Naive thymus-derived CD4-positive, alpha-beta T cell (primary cell): ENCODE results near the gene MKNK2. TPM values are rescaled to one million over a fixed set of nuclear protein-coding genes. Genes with fewer than 3 reads are reported as not detected.
A peak's percentile ranks its signal among the peaks of the same experiment; 100 is the strongest.

ENCODE experiments used
- ATAC-seq: fragments of 150-1000 bp; cut with Tn5 transposase; 2 replicates; pipeline ENCODE4 v1.10.0; 2021; ENCODE audit warnings: mild to moderate bottlenecking, moderate library complexity
- CTCF ChIA-PET: fragments of 350-600 bp; sonication (Branson Sonifier 250); formaldehyde crosslinking; loops from one replicate; lab custom pipeline; 2021; ENCODE audit warnings: antibody characterized with exemption; lab: Charles Lee
- POLR2A ChIA-PET: fragments of 350-600 bp; sonication (Branson Sonifier 250); formaldehyde crosslinking; loops from one replicate; lab custom pipeline; 2021; ENCODE audit warnings: antibody characterized with exemption, inconsistent platforms; lab: Charles Lee
- DNase-seq, 9 donors: peaks; one replicate each; pipeline versions ENCODE4 v3.0.0 to v3.0.0-alpha.2; 2020 to 2022; ENCODE audit warnings: mixed read lengths in 1 of 9
- H3K27ac ChIP-seq: one replicate; pipeline ENCODE4 v1.7.0; 2013; ENCODE audit warnings: mild to moderate bottlenecking, low read depth, low read length, moderate library complexity
- H3K27me3 ChIP-seq, 2 donors: one replicate each; pipeline ENCODE4 v1.7.0; 2013; ENCODE audit warnings: low read length in 2 of 2, mild to moderate bottlenecking in 2 of 2, moderate library complexity in 2 of 2; ENCODE audit not compliant: control insufficient read depth in 2 of 2, insufficient read depth in 2 of 2
- H3K36me3 ChIP-seq, 3 experiments: 1 replicate in 2 of 3; 2 replicates in 1 of 3; pipeline ENCODE4 v1.7.0; 2013; ENCODE audit warnings: low read length in 3 of 3, mild to moderate bottlenecking in 3 of 3, moderate library complexity in 1 of 3; ENCODE audit not compliant: insufficient read depth in 3 of 3, control insufficient read depth in 2 of 3
- H3K4me1 ChIP-seq, 2 donors: one replicate each; pipeline ENCODE4 v1.7.0; 2013; ENCODE audit warnings: low read length in 2 of 2, mild to moderate bottlenecking in 2 of 2, moderate library complexity in 1 of 2; ENCODE audit not compliant: control insufficient read depth in 2 of 2, insufficient read depth in 2 of 2
- H3K4me3 ChIP-seq: 2 replicates; pipeline ENCODE4 v1.7.0; 2013; ENCODE audit warnings: mild to moderate bottlenecking, low read length
- H3K9me3 ChIP-seq, 3 experiments: 1 replicate in 2 of 3; 2 replicates in 1 of 3; pipeline ENCODE4 v1.7.0; 2013; ENCODE audit warnings: low read length in 3 of 3; ENCODE audit not compliant: control insufficient read depth in 2 of 3
- H3K27ac Mint-ChIP-seq, 9 donors: one replicate each; pipeline ENCODE4 v1.8.0; 2020 to 2022; ENCODE audit warnings: mixed read lengths in 9 of 9, mild to moderate bottlenecking in 8 of 9, moderate library complexity in 5 of 9, inconsistent platforms in 2 of 9
- H3K27me3 Mint-ChIP-seq, 5 donors: one replicate each; pipeline ENCODE4 v1.8.0; 2021 to 2022; ENCODE audit warnings: mixed read lengths in 5 of 5, mild to moderate bottlenecking in 1 of 5
- H3K36me3 Mint-ChIP-seq, 5 donors: one replicate each; pipeline ENCODE4 v1.8.0; 2020 to 2022; ENCODE audit warnings: mixed read lengths in 5 of 5, mild to moderate bottlenecking in 3 of 5, inconsistent platforms in 1 of 5
- H3K4me1 Mint-ChIP-seq, 7 donors: one replicate each; pipeline ENCODE4 v1.8.0; 2020 to 2022; ENCODE audit warnings: mixed read lengths in 7 of 7, mild to moderate bottlenecking in 3 of 7, inconsistent platforms in 1 of 7
- H3K4me3 Mint-ChIP-seq, 10 donors: one replicate each; pipeline ENCODE4 v1.8.0; 2020 to 2022; ENCODE audit warnings: mild to moderate bottlenecking in 10 of 10, mixed read lengths in 10 of 10, moderate library complexity in 6 of 10, inconsistent platforms in 2 of 10
- H3K9me3 Mint-ChIP-seq, 11 donors: one replicate each; pipeline ENCODE4 v1.8.0; 2020 to 2022; ENCODE audit warnings: mixed read lengths in 11 of 11, mild to moderate bottlenecking in 4 of 11, inconsistent platforms in 1 of 11, moderate library complexity in 1 of 11
- intact Hi-C, 2 donors: fragments of 100-400 bp; cut with micrococcal nuclease; formaldehyde crosslinking; loops; one replicate each; pipeline ENCODE4 v1.15.1; 2023
- polyA plus RNA-seq, 2 donors: library from polyadenylated mRNA; unstranded; fragments of 300-500 nt; fragmentation: Illumina TruSeq; gene quantifications; one replicate each; pipeline ENCODE4 v1.2.3, GENCODE V29; 2021
- total RNA-seq, 6 experiments: library from RNA in 5 of 6; stranded (reverse) in 5 of 6; gene quantifications; 1 replicate in 5 of 6; 2 replicates in 1 of 6; pipeline ENCODE4 v1.2.3 and lab custom pipeline; 2021 to 2026

MKNK2 gene
- total and polyA plus RNA-seq, 7 experiments from 2014 or later = 28.8 to 347 (median 200) TPM

- Histone ChIP-seq H3K36me3 (peaks cover 0 to 38% (median 10%) of the 10 kb centered on the region in 3 experiments), H3K27ac (peak overlapping the region; percentile 99), H3K27me3 (no peaks in the 10 kb centered on the region), H3K4me3 (peak overlapping the region; percentile 98), H3K4me1 (peaks cover 48 to 51% of the 10 kb centered on the region in 2 donors), H3K9me3 (no peaks in the 10 kb centered on the region)
- Mint-ChIP-seq H3K27ac (peak overlapping the region; percentile 92 to 99 (median 96)), H3K4me1 (peaks cover 41 to 66% (median 53%) of the 10 kb centered on the region in 7 donors), H3K4me3 (peak overlapping the region; percentile 87 to 99 (median 95)), H3K27me3 (peaks cover 0 to 2% (median 0%) of the 10 kb centered on the region in 5 donors), H3K9me3 (peaks cover 0 to 11% (median 0%) of the 10 kb centered on the region in 11 donors), H3K36me3 (peaks cover 4 to 55% (median 13%) of the 10 kb centered on the region in 5 donors)
- ChIA-PET POLR2A (interaction anchor here (0.6 to 6.1 kb wide), 11 partner anchors 9 to 331 kb away, joined by 3 to 125 read pairs (median 5); partner anchors contain the start of genes MKNK2 and MOB3A), CTCF (interaction anchor here (1.0 to 1.6 kb wide), 2 partner anchors 10 to 16 kb away, joined by 3 to 4 read pairs; no protein-coding TSS in a partner anchor)
- ATAC-seq = peak; percentile 55
- peak in 7 of 9 donors; percentile 58 to 65 (median 60) for DNase-seq
- intact Hi-C loops = loop anchor here in 1 of 2 donors (2.0 kb wide), 1 partner anchor 31 kb away; the partner anchor contains the start of gene MKNK2
Observed at GRCh38 chr19:2081873-2082810, 31.1 kb upstream of the MKNK2 start.

DNA sequence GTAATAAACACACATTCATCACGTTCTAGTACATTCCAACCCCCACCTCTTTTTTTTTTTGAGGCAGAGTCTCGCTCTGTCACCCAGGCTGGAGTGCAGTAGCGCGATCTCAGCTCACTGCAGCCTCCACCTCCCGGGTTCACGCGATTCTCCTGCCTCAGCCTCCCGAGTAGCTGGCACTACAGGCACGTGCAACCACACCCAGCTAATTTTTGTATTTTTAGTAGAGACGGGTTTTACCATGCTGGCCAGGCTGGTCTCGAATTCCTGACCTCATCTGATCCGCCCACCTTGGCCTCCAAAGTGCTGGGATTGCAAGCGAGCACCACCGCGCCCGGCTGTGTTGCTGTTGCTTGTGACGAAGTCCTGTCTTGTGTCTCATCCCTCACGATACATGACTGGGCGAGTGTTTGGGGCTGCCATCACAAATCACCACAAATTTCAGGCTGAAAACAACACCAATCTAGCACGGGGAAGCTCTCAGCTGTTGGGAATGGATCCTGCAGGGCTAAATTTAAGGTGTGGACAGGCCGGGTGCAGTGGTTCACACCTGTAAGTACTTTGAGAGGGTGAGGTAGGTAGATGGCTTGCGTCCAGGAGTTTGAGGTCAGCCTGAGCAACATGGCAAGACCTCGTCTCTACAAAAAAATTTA is 29.4 kb upstream of the MKNK2 start:
- H3K36me3 ChIP-seq = peaks cover 0 to 55% (median 21%) of the 10 kb centered on the region in 3 experiments
- H3K27me3 ChIP-seq = no peaks in the 10 kb centered on the region
- Mint-ChIP-seq H3K27ac (peak overlapping the region; percentile 80 to 99 (median 95)), H3K36me3 (peaks cover 4 to 50% (median 13%) of the 10 kb centered on the region in 5 donors), H3K9me3 (peaks cover 0 to 10% (median 0%) of the 10 kb centered on the region in 11 donors), H3K4me1 (peaks cover 32 to 55% (median 44%) of the 10 kb centered on the region in 7 donors), H3K27me3 (peaks cover 0 to 2% (median 0%) of the 10 kb centered on the region in 5 donors), H3K4me3 (peak overlapping the region; percentile 68 to 99 (median 94))
- H3K4me3 ChIP-seq = peak overlapping the region; percentile 46
- DNase-seq (no peak), ATAC-seq (no peak)
- H3K9me3 ChIP-seq = no peaks in the 10 kb centered on the region
- peak overlapping the region; percentile 99 for H3K27ac ChIP-seq
- ChIA-PET CTCF (interaction anchor here (0.9 to 1.0 kb wide), 2 partner anchors 13 to 86 kb away, joined by 3 to 5 read pairs; no protein-coding TSS in a partner anchor), POLR2A (interaction anchor here (0.9 to 1.5 kb wide), 8 partner anchors 10 to 38 kb away, joined by 3 to 7 read pairs (median 5); no protein-coding TSS in a partner anchor)
- intact Hi-C loops = no loop called here
- H3K4me1 ChIP-seq = peaks cover 32 to 38% of the 10 kb centered on the region in 2 donors

DNA sequence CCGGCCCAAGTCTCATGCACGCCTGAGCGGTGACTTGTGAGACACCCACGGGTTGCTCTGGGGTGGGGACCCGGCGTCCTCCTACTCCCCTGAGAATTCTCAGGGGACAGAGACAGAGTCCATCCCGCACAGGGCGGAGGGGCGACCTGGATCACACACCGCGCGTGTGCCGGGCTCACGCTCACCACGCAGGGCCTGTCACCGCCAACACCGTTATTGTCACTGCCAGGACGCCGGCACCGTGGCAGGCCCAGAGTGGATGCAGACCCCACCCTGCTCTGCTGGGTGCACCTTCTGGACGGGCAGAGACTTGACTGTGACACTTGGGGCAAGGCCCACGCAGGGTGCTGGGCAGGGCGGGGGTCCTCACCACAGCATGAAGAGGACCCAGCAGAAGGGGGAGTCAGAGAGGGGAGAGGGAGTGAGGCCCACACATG is 28.8 kb upstream of the MKNK2 start:
- peaks cover 29 to 51% (median 39%) of the 10 kb centered on the region in 7 donors for H3K4me1 Mint-ChIP-seq
- H3K36me3 ChIP-seq = peaks cover 0 to 58% (median 24%) of the 10 kb centered on the region in 3 experiments
- no peak overlapping the region for H3K4me3 ChIP-seq
- H3K4me3 Mint-ChIP-seq = peak overlapping the region; percentile 68 to 99 (median 94)
- intact Hi-C loops = no loop called here
- no peak for ATAC-seq
- peaks cover 32 to 37% of the 10 kb centered on the region in 2 donors for H3K4me1 ChIP-seq
- H3K27ac ChIP-seq = peak overlapping the region; percentile 99
- ChIA-PET CTCF (no interaction called here), POLR2A (interaction anchor here (1.1 to 1.5 kb wide), 6 partner anchors 12 to 38 kb away, joined by 3 to 7 read pairs (median 4); no protein-coding TSS in a partner anchor)
- peaks cover 0 to 46% (median 13%) of the 10 kb centered on the region in 5 donors for H3K36me3 Mint-ChIP-seq
- H3K27me3 Mint-ChIP-seq = no peaks in the 10 kb centered on the region
- H3K27me3 ChIP-seq = no peaks in the 10 kb centered on the region
- no peak for DNase-seq
- H3K27ac Mint-ChIP-seq = peak overlapping the region; percentile 80 to 99 (median 95)
- no peaks in the 10 kb centered on the region for H3K9me3 ChIP-seq
- peaks cover 0 to 6% (median 0%) of the 10 kb centered on the region in 11 donors for H3K9me3 Mint-ChIP-seq

DNA sequence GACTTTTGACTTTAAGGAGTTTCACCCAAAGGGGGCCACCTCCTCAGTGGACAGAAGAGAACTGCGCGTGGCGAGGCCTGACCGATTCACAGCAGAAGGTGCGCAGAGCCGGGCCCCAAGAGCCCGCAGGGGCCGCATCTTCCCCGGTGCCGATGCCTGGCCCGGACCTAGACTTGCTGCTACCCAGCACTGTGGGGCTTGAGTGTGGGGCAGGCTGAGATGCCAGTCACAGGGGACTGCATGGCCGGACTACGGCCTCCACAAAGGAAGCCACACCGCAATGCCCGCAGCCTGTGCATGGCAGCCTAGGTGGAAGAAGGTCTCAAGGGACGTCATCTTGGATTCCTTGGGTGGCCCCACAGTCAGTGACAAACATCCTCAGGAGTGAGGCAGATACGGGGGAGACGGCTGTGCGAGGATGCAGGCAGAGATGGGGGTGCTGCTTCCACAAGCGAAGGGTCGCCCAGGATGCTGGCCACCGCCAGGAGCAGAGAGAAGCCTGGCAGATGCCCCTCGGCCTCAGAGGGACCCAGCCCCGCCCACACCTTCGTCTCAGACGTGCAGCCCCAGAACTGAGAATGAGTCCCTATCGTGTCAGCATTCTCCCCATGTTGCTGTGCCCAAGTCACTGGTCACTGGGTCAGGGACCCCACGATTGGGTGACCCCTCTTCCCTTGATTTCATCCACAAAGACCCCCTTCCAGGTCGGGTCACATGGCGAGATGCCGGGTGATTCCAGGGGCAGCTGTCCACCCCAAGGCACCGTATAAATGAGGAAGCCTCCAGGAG is 28.2 kb upstream of the MKNK2 start:
- H3K4me3 ChIP-seq = no peak overlapping the region

GRCh38 chr19:2077833-2078619 is 27.0 kb upstream of the MKNK2 start:
- peaks cover 0 to 67% (median 29%) of the 10 kb centered on the region in 3 experiments for H3K36me3 ChIP-seq
- no peaks in the 10 kb centered on the region for H3K27me3 ChIP-seq
- DNase-seq (no peak), ATAC-seq (no peak)
- Mint-ChIP-seq H3K36me3 (peaks cover 0 to 35% (median 5%) of the 10 kb centered on the region in 5 donors), H3K27ac (peak overlapping the region in 7 of 9 donors; percentile 8 to 99 (median 93)), H3K27me3 (no peaks in the 10 kb centered on the region), H3K4me1 (peaks cover 25 to 63% (median 41%) of the 10 kb centered on the region in 7 donors), H3K4me3 (peak overlapping the region in 1 of 10 donors; percentile 41), H3K9me3 (peaks cover 0 to 6% (median 0%) of the 10 kb centered on the region in 11 donors)
- no peak overlapping the region for H3K27ac ChIP-seq
- no peak overlapping the region for H3K4me3 ChIP-seq
- POLR2A ChIA-PET = interaction anchor here (1.3 kb wide), 1 partner anchor 17 kb away, joined by 3 read pairs; no protein-coding TSS in a partner anchor
- no peaks in the 10 kb centered on the region for H3K9me3 ChIP-seq
- CTCF ChIA-PET = interaction anchor here (1.7 kb wide), 1 partner anchor 9 kb away, joined by 4 read pairs; no protein-coding TSS in a partner anchor
- H3K4me1 ChIP-seq = peaks cover 32 to 37% of the 10 kb centered on the region in 2 donors
- intact Hi-C loops = no loop called here

More for the DNA sequence above, 28.2 kb upstream of the MKNK2 start:
- peak overlapping the region; percentile 39 to 99 (median 92) for H3K4me3 Mint-ChIP-seq
- no peak for DNase-seq
- H3K27ac Mint-ChIP-seq = peak overlapping the region in 8 of 9 donors; percentile 92 to 99 (median 96)
- POLR2A ChIA-PET = interaction anchor here (1.1 to 1.3 kb wide), 2 partner anchors 16 to 37 kb away, joined by 3 read pairs; no protein-coding TSS in a partner anchor
- H3K4me1 Mint-ChIP-seq = peaks cover 30 to 58% (median 40%) of the 10 kb centered on the region in 7 donors
- peaks cover 0 to 43% (median 13%) of the 10 kb centered on the region in 5 donors for H3K36me3 Mint-ChIP-seq
- no peak for ATAC-seq
- Histone ChIP-seq H3K27me3 (no peaks in the 10 kb centered on the region), H3K36me3 (peaks cover 0 to 59% (median 24%) of the 10 kb centered on the region in 3 experiments), H3K27ac (peak overlapping the region; percentile 99), H3K4me1 (peaks cover 32 to 37% of the 10 kb centered on the region in 2 donors), H3K9me3 (no peaks in the 10 kb centered on the region)
- intact Hi-C loops = no loop called here
- no peaks in the 10 kb centered on the region for H3K27me3 Mint-ChIP-seq
- peaks cover 0 to 6% (median 0%) of the 10 kb centered on the region in 11 donors for H3K9me3 Mint-ChIP-seq
- CTCF ChIA-PET = interaction anchor here (1.7 kb wide), 1 partner anchor 10 kb away, joined by 4 read pairs; no protein-coding TSS in a partner anchor
